Peyer's patch (tissue), 4 donors: ENCODE measurements around the gene PCBP2. TPM values are rescaled to one million over a fixed set of nuclear protein-coding genes. Genes with fewer than 3 reads are reported as not detected.
A peak's percentile ranks its signal among the peaks of the same experiment; 100 is the strongest.

Source experiments
- DNase-seq, 3 donors: peaks; one replicate each; pipeline ENCODE4 v3.0.0-alpha.2; 2017 to 2019
- H3K27ac ChIP-seq, 4 donors: fragments of 200-600 bp; sonication (generic); one replicate each; pipeline ENCODE4 v1.5.1; 2016 to 2019
- H3K27me3 ChIP-seq, 2 donors: fragments of 200-600 bp; sonication (generic); one replicate each; pipeline ENCODE4 v1.5.1; 2019
- H3K36me3 ChIP-seq, 3 donors: fragments of 200-600 bp; sonication (generic); one replicate each; pipeline ENCODE4 v1.5.1; 2016 to 2019
- H3K4me1 ChIP-seq, 4 donors: fragments of 200-600 bp; sonication (generic); one replicate each; pipeline ENCODE4 v1.5.1; 2016 to 2019
- H3K4me3 ChIP-seq, 4 donors: fragments of 200-600 bp; sonication (generic); 1 replicate in 3 of 4; 2 replicates in 1 of 4; pipeline ENCODE4 v1.5.1; 2016 to 2019; ENCODE audit warnings: mild to moderate bottlenecking in 1 of 4
- H3K9me3 ChIP-seq, 4 donors: fragments of 200-600 bp; sonication (generic); one replicate each; pipeline ENCODE4 v1.5.1; 2016 to 2019; ENCODE audit warnings: mild to moderate bottlenecking in 1 of 4
- CTCF ChIP-seq, 6 experiments: fragments of 450-650 bp in 4 of 6; fragments of 200-600 bp in 2 of 6; sonication (generic) in 1 of 6; IDR thresholded peaks; one replicate each; pipeline ENCODE4 v1.5.1; 2017 to 2019; ENCODE audit warnings: antibody characterized with exemption in 6 of 6, mild to moderate bottlenecking in 3 of 6, moderate library complexity in 1 of 6
- POLR2A ChIP-seq, 2 donors: fragments of 450-650 bp; IDR thresholded peaks; one replicate each; pipeline ENCODE4 v1.5.1; 2017; ENCODE audit warnings: antibody characterized with exemption in 2 of 2, mild to moderate bottlenecking in 2 of 2, moderate library complexity in 2 of 2
- total RNA-seq, 4 donors: library from RNA; depleted of rRNA; stranded (reverse); fragments of >200 nt; gene quantifications; one replicate each; pipeline ENCODE4 v1.1.0, GENCODE V29; 2016

PCBP2 gene
- total RNA-seq, 4 donors from 2014 or later, result 384 to 549 (median 500) TPM

- TF ChIP-seq CTCF (IDR thresholded peaks at IDR 0.05) (no peak), POLR2A (IDR thresholded peaks at IDR 0.05) (no peak)
Observed at GRCh38 chr12:53499266-53500141, 47.6 kb downstream of the PCBP2 start, which contains the start of gene MAP3K12. Gene MAP3K12, minus strand, starts transcription at chr12:53499458. Its CDS starts 12,067 bp downstream, at chr12:53487391.

GRCh38 chr12:53500142-53500775, 48.4 kb downstream of the PCBP2 start:
- H3K4me1 ChIP-seq, result peaks cover 5 to 26% (median 12%) of the 10 kb centered on the region in 4 donors
- no peaks in the 10 kb centered on the region for H3K9me3 ChIP-seq
- no peak for TF ChIP-seq CTCF (IDR thresholded peaks at IDR 0.05)
- peak; percentile 85 to 92 for TF ChIP-seq POLR2A (IDR thresholded peaks at IDR 0.05)
- H3K27me3 ChIP-seq, result no peaks in the 10 kb centered on the region
- peaks cover 0 to 8% (median 0%) of the 10 kb centered on the region in 3 donors for H3K36me3 ChIP-seq
- peak in 2 of 3 donors; percentile 34 to 74 for DNase-seq
- peak overlapping the region; percentile 94 to 98 (median 96) for H3K27ac ChIP-seq
- H3K4me3 ChIP-seq, result peak overlapping the region; percentile 63 to 86 (median 73)

More at GRCh38 chr12:53499266-53500141, 47.6 kb downstream of the PCBP2 start, which contains the start of gene MAP3K12:
- peaks cover 5 to 26% (median 12%) of the 10 kb centered on the region in 4 donors for H3K4me1 ChIP-seq
- peaks cover 0 to under 1% (median 0%) of the 10 kb centered on the region in 3 donors for H3K36me3 ChIP-seq
- H3K4me3 ChIP-seq, result peak within 1 kb of the TSS; percentile 63 to 86 (median 73)
- H3K27me3 ChIP-seq, result no peaks in the 10 kb centered on the region
- DNase-seq, result peak; percentile 72 to 83 (median 76)
- H3K9me3 ChIP-seq, result no peaks in the 10 kb centered on the region
- H3K27ac ChIP-seq, result peak within 1 kb of the TSS; percentile 94 to 98 (median 96)

- Histone ChIP-seq H3K27ac (peak within 1 kb of the TSS; percentile 94 to 98 (median 96)), H3K9me3 (no peaks in the 10 kb centered on the region), H3K27me3 (no peaks in the 10 kb centered on the region), H3K4me3 (peak within 1 kb of the TSS; percentile 63 to 86 (median 73)), H3K36me3 (peaks cover 0 to 13% (median 0%) of the 10 kb centered on the region in 3 donors), H3K4me1 (peaks cover 5 to 21% (median 12%) of the 10 kb centered on the region in 4 donors)
- TF ChIP-seq POLR2A (IDR thresholded peaks at IDR 0.05), result peak; percentile 41 to 53
- peak in 2 of 6 experiments; percentile 12 to 18 for TF ChIP-seq CTCF (IDR thresholded peaks at IDR 0.05)
- peak; percentile 97 to 100 (median 99) for DNase-seq
Observed at GRCh38 chr12:53500776-53501614, 49.1 kb downstream of the PCBP2 start, which contains the start of gene TARBP2. Gene TARBP2, plus strand, starts transcription at chr12:53501283. Its CDS starts 126 bp downstream, at chr12:53501409.

- Histone ChIP-seq H3K4me1 (peaks cover 5 to 17% (median 12%) of the 10 kb centered on the region in 4 donors), H3K27ac (peak overlapping the region; percentile 94 to 98 (median 96)), H3K4me3 (peak overlapping the region; percentile 63 to 86 (median 73)), H3K9me3 (no peaks in the 10 kb centered on the region), H3K27me3 (no peaks in the 10 kb centered on the region), H3K36me3 (peaks cover 0 to 17% (median 0%) of the 10 kb centered on the region in 3 donors)
- peak in 1 of 3 donors; percentile 50 for DNase-seq
- TF ChIP-seq CTCF (IDR thresholded peaks at IDR 0.05) (no peak), POLR2A (IDR thresholded peaks at IDR 0.05) (no peak)
Observed at GRCh38 chr12:53501615-53502181, 49.8 kb downstream of the PCBP2 start.
